ENCODE results near the gene GALNT17.

DNA sequence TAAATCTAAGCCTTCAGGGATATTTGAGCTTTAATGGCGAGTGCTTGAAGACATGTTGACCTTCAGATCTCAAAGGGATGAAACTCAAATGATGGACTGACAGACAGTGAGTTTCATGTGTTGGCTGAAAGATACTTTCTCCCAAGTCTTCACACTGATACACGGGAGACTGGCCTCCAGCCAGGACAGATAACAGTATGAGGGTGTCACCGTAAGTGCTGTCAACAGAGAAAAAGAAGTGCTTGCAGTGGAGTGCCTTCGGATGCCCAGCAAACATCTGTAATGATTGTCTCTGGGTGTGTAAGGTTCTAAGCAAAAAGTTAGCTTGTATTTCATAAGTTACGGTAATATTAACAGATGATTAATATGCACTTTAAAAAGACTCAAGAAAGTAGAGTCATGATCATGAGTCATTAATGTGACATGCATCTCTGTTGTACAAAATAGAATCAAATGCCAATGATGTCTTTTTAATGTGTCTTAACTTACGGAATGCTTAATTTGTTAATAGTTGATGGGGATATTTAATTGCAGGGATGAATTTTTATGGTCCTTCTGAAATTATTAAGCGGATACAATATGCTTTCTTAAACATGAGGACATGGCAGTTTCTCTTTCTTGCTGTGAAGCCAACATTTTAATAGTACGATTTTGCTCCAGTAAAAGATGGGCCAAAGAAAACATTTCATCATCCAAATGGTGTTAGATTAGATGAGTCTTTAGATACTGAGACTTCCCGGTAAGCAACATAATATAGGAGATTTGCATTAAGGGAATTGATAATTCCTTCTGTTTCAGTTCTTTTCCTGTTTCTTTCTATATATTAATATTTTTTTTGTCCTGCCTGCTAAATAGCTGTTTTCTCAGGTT, 292.5 kb downstream of the GALNT17 start:
- TF ChIP-seq POLR2A (IDR thresholded peaks at IDR 0.05) (no peak), CTCF (IDR thresholded peaks at IDR 0.05) (no peak), EP300 (IDR thresholded peaks at IDR 0.05) (no peak)

All from upper lobe of left lung (tissue), 4 donors.